ENCODE results near the gene ARSD. TPM values are rescaled to one million over a fixed set of nuclear protein-coding genes. Genes with fewer than 3 reads are reported as not detected.

Gene ARSD
- total RNA-seq, 4 donors from 2014 or later, result 39.1 to 66.3 (median 53.0) TPM

DNA sequence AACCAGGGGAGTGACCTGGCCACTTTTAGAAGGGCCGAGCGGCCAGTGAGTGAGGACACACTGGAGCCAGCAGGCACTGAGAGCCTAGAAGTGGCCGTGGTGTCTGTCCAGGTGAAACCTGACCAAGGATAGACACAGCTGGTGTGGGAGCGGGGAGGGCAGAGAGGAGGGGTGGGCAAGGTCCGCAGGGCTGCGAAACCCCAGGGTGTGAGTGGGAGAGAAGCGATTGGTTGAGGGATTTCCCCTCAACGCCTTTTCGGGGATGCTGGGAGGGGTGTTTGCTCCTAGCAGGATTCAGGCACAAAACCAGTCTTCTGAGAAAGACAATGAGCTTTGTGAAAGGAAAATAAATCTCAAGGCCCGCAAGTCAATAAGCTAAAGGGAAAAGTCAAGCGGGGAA, 33.2 kb upstream of the ARSD start:
- no peaks in the 10 kb centered on the region for H3K9me3 ChIP-seq
- H3K4me1 ChIP-seq, result no peaks in the 10 kb centered on the region
- no peak overlapping the region for H3K27ac ChIP-seq
- WGBS, 2 donors, result 74 to 77% methylated on average over 10 to 11 of the region's 11 CpGs
- no peaks in the 10 kb centered on the region for H3K36me3 ChIP-seq
- no peak for DNase-seq
- H3K27me3 ChIP-seq, result no peaks in the 10 kb centered on the region
- intact Hi-C loops (cut with DNase I), result no loop called here
- H3K4me3 ChIP-seq (replicated peaks in 1 of 3), result no peak overlapping the region
- no peak for TF ChIP-seq POLR2A (IDR thresholded peaks at IDR 0.05)
- TF ChIP-seq, protein P1, sequence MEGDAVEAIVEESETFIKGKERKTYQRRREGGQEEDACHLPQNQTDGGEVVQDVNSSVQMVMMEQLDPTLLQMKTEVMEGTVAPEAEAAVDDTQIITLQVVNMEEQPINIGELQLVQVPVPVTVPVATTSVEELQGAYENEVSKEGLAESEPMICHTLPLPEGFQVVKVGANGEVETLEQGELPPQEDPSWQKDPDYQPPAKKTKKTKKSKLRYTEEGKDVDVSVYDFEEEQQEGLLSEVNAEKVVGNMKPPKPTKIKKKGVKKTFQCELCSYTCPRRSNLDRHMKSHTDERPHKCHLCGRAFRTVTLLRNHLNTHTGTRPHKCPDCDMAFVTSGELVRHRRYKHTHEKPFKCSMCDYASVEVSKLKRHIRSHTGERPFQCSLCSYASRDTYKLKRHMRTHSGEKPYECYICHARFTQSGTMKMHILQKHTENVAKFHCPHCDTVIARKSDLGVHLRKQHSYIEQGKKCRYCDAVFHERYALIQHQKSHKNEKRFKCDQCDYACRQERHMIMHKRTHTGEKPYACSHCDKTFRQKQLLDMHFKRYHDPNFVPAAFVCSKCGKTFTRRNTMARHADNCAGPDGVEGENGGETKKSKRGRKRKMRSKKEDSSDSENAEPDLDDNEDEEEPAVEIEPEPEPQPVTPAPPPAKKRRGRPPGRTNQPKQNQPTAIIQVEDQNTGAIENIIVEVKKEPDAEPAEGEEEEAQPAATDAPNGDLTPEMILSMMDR (IDR thresholded peaks at IDR 0.05), result no peak

DNA sequence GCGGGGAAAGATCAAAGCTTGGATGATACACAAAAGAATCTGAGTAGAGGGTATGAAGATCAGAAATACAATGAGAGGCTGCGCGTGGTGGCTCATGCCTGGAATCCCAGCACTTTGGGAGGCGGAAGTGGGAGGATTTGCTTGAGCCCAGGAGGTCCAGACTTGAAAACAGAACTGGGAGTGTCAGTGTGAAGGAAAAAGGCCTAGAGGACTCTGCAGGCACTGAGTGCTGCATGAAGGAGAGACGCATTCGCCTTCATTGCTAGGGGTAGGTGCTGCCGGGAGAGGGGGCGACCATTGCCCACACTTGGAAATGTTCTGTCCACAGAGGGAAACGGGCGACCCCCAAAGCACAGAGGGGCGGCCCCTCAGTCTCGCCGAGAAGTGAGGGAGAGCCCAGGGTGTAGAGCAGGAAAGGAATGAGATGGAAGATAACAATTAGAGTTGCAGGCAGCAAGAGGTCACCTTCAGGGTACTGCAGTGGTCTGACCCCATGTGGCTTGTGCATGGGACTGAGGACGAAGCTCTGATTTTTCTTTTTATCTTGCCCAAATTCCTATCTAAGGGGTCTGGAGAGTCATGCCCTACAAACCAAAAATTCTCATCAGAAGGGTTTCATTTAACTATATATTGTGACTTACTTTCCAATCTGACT, 31.8 kb upstream of the ARSD start:
- TF ChIP-seq, protein P1 (IDR thresholded peaks at IDR 0.05), result no peak
- no peak for TF ChIP-seq POLR2A (IDR thresholded peaks at IDR 0.05)
- Histone ChIP-seq H3K27me3 (no peaks in the 10 kb centered on the region), H3K9me3 (no peaks in the 10 kb centered on the region), H3K36me3 (no peaks in the 10 kb centered on the region), H3K4me1 (no peaks in the 10 kb centered on the region), H3K27ac (no peak overlapping the region), H3K4me3 (replicated peaks in 1 of 3) (no peak overlapping the region)
- DNase-seq, result no peak
- WGBS, 2 donors, result 81 to 89% methylated on average over 9 to 14 of the region's 14 CpGs
- intact Hi-C loops (cut with DNase I), result no loop called here

DNA sequence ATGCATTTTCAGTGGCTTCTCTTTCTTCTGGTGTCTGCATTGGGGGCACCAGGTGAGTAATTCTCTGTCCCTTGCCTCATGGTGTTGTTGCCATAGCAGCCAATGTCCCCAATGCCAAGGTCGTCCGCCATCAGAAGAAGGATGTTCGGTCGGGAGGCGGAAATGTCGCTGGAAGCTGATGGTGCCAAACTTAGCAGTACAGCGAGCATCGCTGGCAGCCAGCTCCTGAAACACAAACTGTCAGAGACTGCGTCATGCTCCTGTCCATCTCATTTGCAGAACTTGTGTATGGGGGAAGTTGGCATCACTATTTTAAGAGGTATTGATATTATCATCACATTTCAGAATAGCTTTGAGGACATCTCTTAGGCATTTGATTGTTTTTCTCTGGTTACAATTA, 29.1 kb upstream of the ARSD start:
- no peak for TF ChIP-seq POLR2A (IDR thresholded peaks at IDR 0.05)
- TF ChIP-seq, protein P1 (IDR thresholded peaks at IDR 0.05), result no peak
- no peaks in the 10 kb centered on the region for H3K36me3 ChIP-seq
- no peak overlapping the region for H3K4me3 ChIP-seq (replicated peaks in 1 of 3)
- intact Hi-C loops (cut with DNase I), result no loop called here
- H3K27ac ChIP-seq, result no peak overlapping the region
- H3K9me3 ChIP-seq, result no peaks in the 10 kb centered on the region
- no peaks in the 10 kb centered on the region for H3K4me1 ChIP-seq
- WGBS, 2 donors, result 72 to 88% methylated on average over 6 to 9 of the region's 9 CpGs
- no peak for DNase-seq
- H3K27me3 ChIP-seq, result no peaks in the 10 kb centered on the region

DNA sequence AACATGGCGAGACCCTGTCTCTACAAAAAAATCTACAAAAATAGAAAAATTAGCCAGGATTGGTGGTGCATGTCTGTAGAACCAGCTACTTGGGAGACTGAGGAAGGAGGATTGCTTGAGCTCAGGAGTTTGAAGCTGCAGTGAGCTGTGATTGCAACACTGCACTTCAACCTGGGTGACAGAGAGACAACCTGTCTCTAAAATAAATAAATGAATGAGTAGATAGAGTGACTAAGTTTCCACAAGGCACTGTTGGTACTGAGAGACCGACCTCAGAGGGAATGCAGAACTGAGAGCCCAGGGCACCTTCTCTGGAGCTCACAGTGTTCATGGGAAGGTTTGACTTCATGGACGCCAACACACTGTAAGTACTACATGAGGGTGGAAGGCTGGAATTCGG, 26.7 kb upstream of the ARSD start:
- intact Hi-C loops (cut with DNase I), result no loop called here
- Histone ChIP-seq H3K36me3 (no peaks in the 10 kb centered on the region), H3K27ac (no peak overlapping the region), H3K4me3 (replicated peaks in 1 of 3) (no peak overlapping the region), H3K9me3 (no peaks in the 10 kb centered on the region), H3K4me1 (no peaks in the 10 kb centered on the region), H3K27me3 (no peaks in the 10 kb centered on the region)
- no peak for DNase-seq
- 73 to 96% methylated on average over 3 to 4 of the region's 4 CpGs for WGBS, 2 donors
- TF ChIP-seq, protein P1 (IDR thresholded peaks at IDR 0.05), result no peak
- no peak for TF ChIP-seq POLR2A (IDR thresholded peaks at IDR 0.05)

DNA sequence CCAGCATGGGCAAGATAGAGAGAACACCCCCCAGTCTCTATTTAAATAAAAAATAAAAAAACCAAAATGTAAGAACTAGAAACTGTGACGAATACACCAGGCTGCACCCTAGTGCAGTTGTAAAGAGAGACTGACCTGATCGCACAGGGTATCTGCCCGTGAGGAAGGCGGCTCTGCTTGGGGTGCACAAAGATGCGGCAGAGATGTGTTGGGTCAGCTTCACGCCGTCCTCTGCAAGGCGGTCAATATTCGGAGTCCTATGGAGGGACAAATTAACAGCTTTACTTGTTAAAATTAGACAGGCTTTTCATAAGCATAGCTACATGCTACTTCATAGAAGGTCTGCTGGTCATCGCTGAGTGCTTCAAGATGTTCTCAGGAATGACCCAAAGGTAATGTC, 26.1 kb upstream of the ARSD start:
- 97 to 98% methylated on average over 10 of the region's 10 CpGs for WGBS, 2 donors
- intact Hi-C loops (cut with DNase I), result no loop called here
- Histone ChIP-seq H3K27ac (no peak overlapping the region), H3K4me3 (replicated peaks in 1 of 3) (no peak overlapping the region), H3K36me3 (no peaks in the 10 kb centered on the region), H3K27me3 (no peaks in the 10 kb centered on the region), H3K9me3 (no peaks in the 10 kb centered on the region), H3K4me1 (no peaks in the 10 kb centered on the region)
- TF ChIP-seq POLR2A (IDR thresholded peaks at IDR 0.05), result no peak
- TF ChIP-seq, protein P1 (IDR thresholded peaks at IDR 0.05), result no peak
- DNase-seq, result no peak
